Measurements from ENCODE around the gene GNAI3.

The GNAI3 gene

GRCh38 chr1:109548321-109549267 lies at the start of gene GNAI3:
TSS of gene GNAI3 (plus strand) at chr1:109548615. CDS start at chr1:109548721, 106 bp downstream.
- H3K4me3 ChIP-seq (ENCODE audit: low read depth, low read length): peak within 1 kb of the TSS; percentile 94

GRCh38 chr1:109499081-109499480 lies 49.3 kb upstream of the GNAI3 start:
- H3K4me3 ChIP-seq (ENCODE audit: low read depth, low read length): no peak overlapping the region

- H3K4me3 ChIP-seq (ENCODE audit: low read depth, low read length): no peak overlapping the region
Measured at GRCh38 chr1:109499661-109500536, 48.5 kb upstream of the GNAI3 start.

- H3K4me3 ChIP-seq (ENCODE audit: low read depth, low read length): no peak overlapping the region
Measured at GRCh38 chr1:109500941-109501381, 47.5 kb upstream of the GNAI3 start.

GRCh38 chr1:109501644-109502363 lies 46.6 kb upstream of the GNAI3 start:
- no peak overlapping the region for H3K4me3 ChIP-seq (ENCODE audit: low read depth, low read length)

- H3K4me3 ChIP-seq (ENCODE audit: low read depth, low read length): no peak overlapping the region
Measured at GRCh38 chr1:109502364-109502851, 46.0 kb upstream of the GNAI3 start.

GRCh38 chr1:109503935-109504334 lies 44.5 kb upstream of the GNAI3 start:
- no peak overlapping the region for H3K4me3 ChIP-seq (ENCODE audit: low read depth, low read length)

GRCh38 chr1:109504974-109505373 lies 43.4 kb upstream of the GNAI3 start:
- no peak overlapping the region for H3K4me3 ChIP-seq (ENCODE audit: low read depth, low read length)

- H3K4me3 ChIP-seq (ENCODE audit: low read depth, low read length): no peak overlapping the region
Measured at GRCh38 chr1:109508001-109508872, 40.2 kb upstream of the GNAI3 start.

- H3K4me3 ChIP-seq (ENCODE audit: low read depth, low read length): peak overlapping the region; percentile 72
Measured at GRCh38 chr1:109508873-109509175, 39.6 kb upstream of the GNAI3 start.

- H3K4me3 ChIP-seq (ENCODE audit: low read depth, low read length): peak within 1 kb of the TSS; percentile 72
Measured at GRCh38 chr1:109509176-109510134, 39.0 kb upstream of the GNAI3 start, which contains the start of gene AMIGO1. TSS of gene AMIGO1 (minus strand) at chr1:109509727. CDS start at chr1:109508912, 815 bp downstream.

GRCh38 chr1:109513110-109513710 lies 35.2 kb upstream of the GNAI3 start:
- H3K4me3 ChIP-seq (ENCODE audit: low read depth, low read length): no peak overlapping the region

GRCh38 chr1:109514846-109515245 lies 33.6 kb upstream of the GNAI3 start:
- no peak overlapping the region for H3K4me3 ChIP-seq (ENCODE audit: low read depth, low read length)

- H3K4me3 ChIP-seq (ENCODE audit: low read depth, low read length): no peak overlapping the region
Measured at GRCh38 chr1:109516872-109517271, 31.5 kb upstream of the GNAI3 start.

GRCh38 chr1:109517337-109517736 lies 31.1 kb upstream of the GNAI3 start:
- no peak overlapping the region for H3K4me3 ChIP-seq (ENCODE audit: low read depth, low read length)

- no peak overlapping the region for H3K4me3 ChIP-seq (ENCODE audit: low read depth, low read length)
Measured at GRCh38 chr1:109521002-109521951, 27.1 kb upstream of the GNAI3 start.

GRCh38 chr1:109522026-109522425 lies 26.4 kb upstream of the GNAI3 start:
- H3K4me3 ChIP-seq (ENCODE audit: low read depth, low read length): no peak overlapping the region
